22Rv1 (cell line): ENCODE results near the gene SYNGR1.

ENCODE experiments used
- CTCF ChIP-seq: fragments of 450-650 bp; IDR thresholded peaks from 2 replicates; pipeline ENCODE4 v1.5.1; 2017; ENCODE audit warnings: mild to moderate bottlenecking
- ZFX ChIP-seq: fragments of 450-650 bp; IDR thresholded peaks from 2 replicates; pipeline ENCODE4 v1.6.1; 2017; ENCODE audit warnings: antibody characterized with exemption, borderline replicate concordance

- no peak for TF ChIP-seq ZFX
- no peak for TF ChIP-seq CTCF
Observed at GRCh38 chr22:39309364-39309861, 40.4 kb upstream of the SYNGR1 start.
